ENCODE results near the gene CSNK1G2. TPM values are rescaled to one million over a fixed set of nuclear protein-coding genes. Genes with fewer than 3 reads are reported as not detected.

CSNK1G2 gene
- total RNA-seq, 1 experiment from 2014 or later = 100.0 TPM

DNA sequence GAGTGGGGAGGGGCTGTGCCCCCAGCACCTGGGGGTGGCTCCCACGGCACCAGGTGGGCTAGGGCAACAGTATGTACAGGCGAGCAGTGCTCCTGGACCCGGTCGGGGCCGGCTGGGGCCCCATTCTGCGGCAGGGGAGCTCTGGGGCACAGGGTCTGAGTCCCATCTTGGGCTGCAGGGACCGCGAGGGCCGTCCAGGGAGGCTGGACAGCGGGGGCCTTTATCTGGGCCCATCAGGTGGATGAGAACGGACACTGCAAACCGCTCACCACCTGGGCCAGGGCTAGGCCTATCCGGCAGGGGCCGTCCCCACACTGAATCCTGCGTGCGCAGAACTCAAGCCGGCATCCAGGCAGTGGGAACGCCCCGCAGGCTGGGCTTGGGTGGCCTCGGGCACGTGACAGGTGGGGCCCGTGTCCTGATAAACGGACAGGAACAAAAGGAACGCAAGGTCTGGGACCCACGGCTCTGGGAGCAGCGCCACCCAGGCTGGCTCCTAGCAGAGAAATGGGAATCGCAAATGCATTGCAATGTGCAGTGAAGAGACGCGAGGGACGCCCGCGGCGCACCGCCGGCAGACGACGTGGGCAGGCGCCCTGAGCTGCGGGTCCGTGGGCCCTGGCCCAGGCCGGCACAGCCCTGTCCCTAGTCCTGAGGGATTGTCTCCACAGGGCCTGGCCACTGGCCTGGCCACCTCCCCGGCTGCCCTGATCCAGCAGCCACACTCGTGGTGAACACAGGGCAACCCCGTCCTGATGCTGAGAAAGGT lies 44.8 kb downstream of the CSNK1G2 start:
- H3K27me3 Mint-ChIP-seq (ENCODE audit: low read depth) = no peaks in the 10 kb centered on the region
- TF ChIP-seq, protein P1, sequence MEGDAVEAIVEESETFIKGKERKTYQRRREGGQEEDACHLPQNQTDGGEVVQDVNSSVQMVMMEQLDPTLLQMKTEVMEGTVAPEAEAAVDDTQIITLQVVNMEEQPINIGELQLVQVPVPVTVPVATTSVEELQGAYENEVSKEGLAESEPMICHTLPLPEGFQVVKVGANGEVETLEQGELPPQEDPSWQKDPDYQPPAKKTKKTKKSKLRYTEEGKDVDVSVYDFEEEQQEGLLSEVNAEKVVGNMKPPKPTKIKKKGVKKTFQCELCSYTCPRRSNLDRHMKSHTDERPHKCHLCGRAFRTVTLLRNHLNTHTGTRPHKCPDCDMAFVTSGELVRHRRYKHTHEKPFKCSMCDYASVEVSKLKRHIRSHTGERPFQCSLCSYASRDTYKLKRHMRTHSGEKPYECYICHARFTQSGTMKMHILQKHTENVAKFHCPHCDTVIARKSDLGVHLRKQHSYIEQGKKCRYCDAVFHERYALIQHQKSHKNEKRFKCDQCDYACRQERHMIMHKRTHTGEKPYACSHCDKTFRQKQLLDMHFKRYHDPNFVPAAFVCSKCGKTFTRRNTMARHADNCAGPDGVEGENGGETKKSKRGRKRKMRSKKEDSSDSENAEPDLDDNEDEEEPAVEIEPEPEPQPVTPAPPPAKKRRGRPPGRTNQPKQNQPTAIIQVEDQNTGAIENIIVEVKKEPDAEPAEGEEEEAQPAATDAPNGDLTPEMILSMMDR (conservative IDR thresholded peaks at IDR 0.05) = no peak
- Histone ChIP-seq H3K27ac (ENCODE audit: insufficient read length, low read depth, low read length) (no peak overlapping the region), H3K79me2 (ENCODE audit: insufficient read depth, low read length) (no peaks in the 10 kb centered on the region), H2BK5ac (ENCODE audit: insufficient read length, low read length) (no peak overlapping the region), H3T11ph (ENCODE audit: low read length) (no peak overlapping the region), H2BK120ac (ENCODE audit: low read depth, low read length, poor library complexity, severe bottlenecking) (no peak overlapping the region), H3K56ac (ENCODE audit: insufficient read length, low read depth, low read length) (no peak overlapping the region), H4K8ac (replicated peaks; ENCODE audit: insufficient read length, low read depth, low read length) (no peak overlapping the region), H4K91ac (ENCODE audit: insufficient read length, low read depth, low read length) (no peak overlapping the region), H4K5ac (ENCODE audit: insufficient read length, low read depth, low read length) (no peak overlapping the region), H3K23me2 (ENCODE audit: insufficient read length, low read depth, low read length, poor library complexity, severe bottlenecking) (no peaks in the 10 kb centered on the region), H2AK5ac (ENCODE audit: insufficient read length, low read length) (no peak overlapping the region), H3K14ac (ENCODE audit: insufficient read depth, low read length) (no peak overlapping the region), H4K20me1 (ENCODE audit: control insufficient read depth, insufficient read depth, insufficient read length) (no peaks in the 10 kb centered on the region), H2BK20ac (ENCODE audit: low read depth, low read length, poor library complexity, severe bottlenecking) (no peak overlapping the region), H3K23ac (ENCODE audit: insufficient read length, low read depth, low read length) (no peak overlapping the region), H3K4ac (ENCODE audit: low read depth, low read length) (no peak overlapping the region), H2BK12ac (ENCODE audit: insufficient read length, low read depth, low read length) (no peak overlapping the region), H3K9me3 (ENCODE audit: control insufficient read depth, low read depth, low read length) (no peaks in the 10 kb centered on the region), H2AFZ (ENCODE audit: low read length) (no peak overlapping the region), H3K4me2 (ENCODE audit: insufficient read depth, insufficient read length, low read length) (no peak overlapping the region), H2BK15ac (ENCODE audit: low read depth, low read length) (no peak overlapping the region), H3K4me1 (ENCODE audit: insufficient read depth, low read length) (no peaks in the 10 kb centered on the region), H3K9ac (ENCODE audit: extremely low read depth, insufficient read length, low read length) (no peak overlapping the region), H3K79me1 (ENCODE audit: insufficient read depth, low read depth, low read length, poor library complexity, severe bottlenecking) (no peaks in the 10 kb centered on the region), H3K18ac (ENCODE audit: insufficient read length, low read depth, low read length) (no peak overlapping the region), H3K27me3 (ENCODE audit: insufficient read depth, low read length) (no peaks in the 10 kb centered on the region)
- no CpG with 5 or more reads among the region's 44 CpGs for WGBS (ENCODE audit: extremely low coverage, insufficient read length, low lambda C conversion rate)
- no peak overlapping the region; a peak in 1 of 7 replicates for H3K27ac Mint-ChIP-seq
- no peaks in the 10 kb centered on the region for H3K4me1 Mint-ChIP-seq
- no peak overlapping the region for H3K4me3 Mint-ChIP-seq
- H3K9me3 Mint-ChIP-seq = no peaks in the 10 kb centered on the region
- DNase-seq = peak; percentile 42
- H3K36me3 Mint-ChIP-seq (ENCODE audit: insufficient read depth in 1 of 3, low read depth in 3 of 3) = peaks cover 11 to 61% (median 47%) of the 10 kb centered on the region in 3 experiments; a peak in 6 of 7 replicates
